HCT116 (cell line): Measurements from ENCODE around the gene XDH.

Experiments
- CEBPB ChIP-seq: IDR thresholded peaks from 2 replicates; pipeline ENCODE4 v1.6.1; 2012; ENCODE audit warnings: low read depth
- EZH2 ChIP-seq: fragments of 200-600 bp; sonication (generic); IDR thresholded peaks from 2 replicates; pipeline ENCODE4 v1.6.1; 2017; ENCODE audit warnings: antibody characterized with exemption, mixed run types
- EZH2phosphoT487 ChIP-seq: fragments of 200-600 bp; IDR thresholded peaks from 2 replicates; pipeline ENCODE4 v1.6.1; 2018; ENCODE audit warnings: antibody characterized with exemption, borderline replicate concordance
- POLR2A ChIP-seq: IDR thresholded peaks from 2 replicates; pipeline ENCODE4 v1.7.0; 2011; ENCODE audit warnings: borderline replicate concordance; ENCODE audit not compliant: insufficient read depth, insufficient read length; ENCODE audit errors: extremely low read depth
- RAD21 ChIP-seq: IDR thresholded peaks from 2 replicates; pipeline ENCODE4 v1.6.1; 2012; ENCODE audit warnings: low read depth, mild to moderate bottlenecking
- SIN3A ChIP-seq: IDR thresholded peaks from 2 replicates; pipeline ENCODE4 v1.6.1; 2012; ENCODE audit warnings: low read depth
- SP1 ChIP-seq: IDR thresholded peaks from 2 replicates; pipeline ENCODE4 v1.6.1; 2012; ENCODE audit warnings: low read depth
- TF ChIP-seq, protein P1 (sequence below), 3 experiments: fragments of 200-600 bp in 1 of 3; sonication (generic) in 1 of 3; IDR thresholded peaks in 2 of 3; conservative IDR thresholded peaks in 1 of 3; 2 replicates each; pipeline ENCODE4 v1.5.1; 2012 to 2017; ENCODE audit warnings: low read depth in 2 of 3, low read length in 2 of 3, antibody characterized with exemption in 1 of 3, borderline replicate concordance in 1 of 3, control low read depth in 1 of 3, mild to moderate bottlenecking in 1 of 3, mixed read lengths in 1 of 3, mixed run types in 1 of 3, moderate library complexity in 1 of 3; ENCODE audit not compliant: insufficient read depth in 1 of 3
- TF ChIP-seq, protein P2 (sequence below): IDR thresholded peaks from 2 replicates; pipeline ENCODE4 v1.6.1; 2011; ENCODE audit warnings: mild to moderate bottlenecking, low read length, moderate library complexity; ENCODE audit not compliant: insufficient replicate concordance; ENCODE audit errors: extremely low read depth

DNA sequence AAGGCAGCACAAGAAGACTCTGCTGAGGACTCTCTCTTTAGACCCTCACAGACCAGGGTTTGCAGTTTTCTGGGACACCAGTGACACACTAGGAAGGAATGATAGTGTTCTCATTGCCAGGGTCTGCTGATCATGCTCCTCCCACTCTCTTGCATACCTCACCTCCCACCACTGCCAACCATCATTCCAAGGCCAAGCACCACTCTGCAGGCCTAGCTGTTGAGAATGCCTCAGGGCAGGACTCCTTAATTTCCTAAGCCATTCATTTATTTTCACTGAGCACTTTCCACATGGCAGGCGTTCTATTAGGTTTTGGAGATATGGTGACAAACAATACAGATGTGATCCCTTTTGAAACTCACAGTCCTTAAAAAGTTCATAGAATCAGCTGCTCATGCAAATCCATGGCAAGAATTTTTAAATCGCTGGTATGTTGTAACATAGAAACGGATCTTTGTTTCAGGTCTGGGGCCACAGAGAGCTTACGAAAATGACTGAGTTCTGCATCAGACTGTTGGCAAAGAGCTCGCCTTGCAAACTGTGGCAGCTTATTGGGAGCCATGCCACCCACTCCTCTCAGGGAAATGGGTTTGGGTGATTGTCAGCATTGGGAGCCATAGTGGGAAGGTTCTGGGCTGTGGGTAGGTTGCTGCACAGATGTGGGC, 78.5 kb downstream of the XDH start:
- TF ChIP-seq EZH2 (no peak), CEBPB (no peak), SIN3A (no peak), EZH2phosphoT487 (no peak), POLR2A (no peak), SP1 (no peak), RAD21 (no peak)
- TF ChIP-seq, protein P1, sequence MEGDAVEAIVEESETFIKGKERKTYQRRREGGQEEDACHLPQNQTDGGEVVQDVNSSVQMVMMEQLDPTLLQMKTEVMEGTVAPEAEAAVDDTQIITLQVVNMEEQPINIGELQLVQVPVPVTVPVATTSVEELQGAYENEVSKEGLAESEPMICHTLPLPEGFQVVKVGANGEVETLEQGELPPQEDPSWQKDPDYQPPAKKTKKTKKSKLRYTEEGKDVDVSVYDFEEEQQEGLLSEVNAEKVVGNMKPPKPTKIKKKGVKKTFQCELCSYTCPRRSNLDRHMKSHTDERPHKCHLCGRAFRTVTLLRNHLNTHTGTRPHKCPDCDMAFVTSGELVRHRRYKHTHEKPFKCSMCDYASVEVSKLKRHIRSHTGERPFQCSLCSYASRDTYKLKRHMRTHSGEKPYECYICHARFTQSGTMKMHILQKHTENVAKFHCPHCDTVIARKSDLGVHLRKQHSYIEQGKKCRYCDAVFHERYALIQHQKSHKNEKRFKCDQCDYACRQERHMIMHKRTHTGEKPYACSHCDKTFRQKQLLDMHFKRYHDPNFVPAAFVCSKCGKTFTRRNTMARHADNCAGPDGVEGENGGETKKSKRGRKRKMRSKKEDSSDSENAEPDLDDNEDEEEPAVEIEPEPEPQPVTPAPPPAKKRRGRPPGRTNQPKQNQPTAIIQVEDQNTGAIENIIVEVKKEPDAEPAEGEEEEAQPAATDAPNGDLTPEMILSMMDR (IDR thresholded peaks at IDR 0.05 in 2 of 3, conservative IDR thresholded peaks at IDR 0.05 in 1 of 3; ENCODE audit: borderline replicate concordance in 1 of 3, insufficient read depth in 1 of 3, low read depth in 2 of 3, low read length in 2 of 3), result no peak
- TF ChIP-seq, protein P2, sequence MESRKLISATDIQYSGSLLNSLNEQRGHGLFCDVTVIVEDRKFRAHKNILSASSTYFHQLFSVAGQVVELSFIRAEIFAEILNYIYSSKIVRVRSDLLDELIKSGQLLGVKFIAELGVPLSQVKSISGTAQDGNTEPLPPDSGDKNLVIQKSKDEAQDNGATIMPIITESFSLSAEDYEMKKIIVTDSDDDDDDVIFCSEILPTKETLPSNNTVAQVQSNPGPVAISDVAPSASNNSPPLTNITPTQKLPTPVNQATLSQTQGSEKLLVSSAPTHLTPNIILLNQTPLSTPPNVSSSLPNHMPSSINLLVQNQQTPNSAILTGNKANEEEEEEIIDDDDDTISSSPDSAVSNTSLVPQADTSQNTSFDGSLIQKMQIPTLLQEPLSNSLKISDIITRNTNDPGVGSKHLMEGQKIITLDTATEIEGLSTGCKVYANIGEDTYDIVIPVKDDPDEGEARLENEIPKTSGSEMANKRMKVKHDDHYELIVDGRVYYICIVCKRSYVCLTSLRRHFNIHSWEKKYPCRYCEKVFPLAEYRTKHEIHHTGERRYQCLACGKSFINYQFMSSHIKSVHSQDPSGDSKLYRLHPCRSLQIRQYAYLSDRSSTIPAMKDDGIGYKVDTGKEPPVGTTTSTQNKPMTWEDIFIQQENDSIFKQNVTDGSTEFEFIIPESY, result no peak
